Measurements from ENCODE around the gene ENG.

ENG gene

GRCh38 chr9:127814619-127815511, 39.6 kb downstream of the ENG start:
- DNase-seq (ENCODE audit: low read depth in 2 of 2): no peak

- no peak for DNase-seq (ENCODE audit: low read depth in 2 of 2)
Measured at GRCh38 chr9:127813686-127814226, 40.7 kb downstream of the ENG start.

GRCh38 chr9:127812936-127813675, 41.4 kb downstream of the ENG start:
- DNase-seq (ENCODE audit: low read depth in 2 of 2): no peak

- no peak for DNase-seq (ENCODE audit: low read depth in 2 of 2)
Measured at GRCh38 chr9:127812011-127812410, 42.4 kb downstream of the ENG start.

- DNase-seq (ENCODE audit: low read depth in 2 of 2): no peak
Measured at GRCh38 chr9:127810378-127811187, 43.9 kb downstream of the ENG start.

- no peak for DNase-seq (ENCODE audit: low read depth in 2 of 2)
Measured at GRCh38 chr9:127809540-127810377, 44.7 kb downstream of the ENG start.

GRCh38 chr9:127809002-127809539, 45.4 kb downstream of the ENG start:
- DNase-seq (ENCODE audit: low read depth in 2 of 2): no peak

- DNase-seq (ENCODE audit: low read depth in 2 of 2): no peak
Measured at GRCh38 chr9:127808347-127809001, 46.0 kb downstream of the ENG start.

- DNase-seq (ENCODE audit: low read depth in 2 of 2): no peak
Measured at GRCh38 chr9:127806871-127807270, 47.6 kb downstream of the ENG start.

- no peak for DNase-seq (ENCODE audit: low read depth in 2 of 2)
Measured at GRCh38 chr9:127805620-127806019, 48.8 kb downstream of the ENG start.

GRCh38 chr9:127803507-127804352, 50.7 kb downstream of the ENG start:
- no peak for DNase-seq (ENCODE audit: low read depth in 2 of 2)

GRCh38 chr9:127802576-127803443, 51.6 kb downstream of the ENG start, which contains the start of gene FPGS:
Gene FPGS (plus strand): TSS chr9:127802882. CDS start chr9:127802925, 43 bp downstream.
- DNase-seq (ENCODE audit: low read depth in 2 of 2): peak; percentile 77 to 82

GRCh38 chr9:127801955-127802575, 52.4 kb downstream of the ENG start:
- no peak for DNase-seq (ENCODE audit: low read depth in 2 of 2)

GRCh38 chr9:127796852-127797370, 57.5 kb downstream of the ENG start:
- no peak for DNase-seq (ENCODE audit: low read depth in 2 of 2)

- no peak for DNase-seq (ENCODE audit: low read depth in 2 of 2)
Measured at GRCh38 chr9:127796225-127796813, 58.1 kb downstream of the ENG start.

GRCh38 chr9:127794001-127794791, 60.3 kb downstream of the ENG start:
- DNase-seq (ENCODE audit: low read depth in 2 of 2): no peak
